ENCODE measurements around the gene NBEAL2.

- TF ChIP-seq BCL11A (tag by site-specific recombination; IDR thresholded peaks at IDR 0.05; ENCODE audit: low read depth) (no peak), ZNF48 (tag by site-specific recombination; IDR thresholded peaks at IDR 0.05) (no peak), ZNF146 (tag by site-specific recombination; IDR thresholded peaks at IDR 0.05) (no peak), CTCF (tag by site-specific recombination; IDR thresholded peaks at IDR 0.05) (no peak)
Observed at GRCh38 chr3:46986782-46987310, 7.4 kb downstream of the NBEAL2 start.

Data from HEK293 (cell line).